Calu3 (cell line): ENCODE data around the gene TNRC6A. TPM values are rescaled to one million over a fixed set of nuclear protein-coding genes. Genes with fewer than 3 reads are reported as not detected.
"Not testable (repeated sequence)": the region's sequence is repeated elsewhere in the genome, so short reads cannot be mapped to it uniquely, and the experiment has no call there.

Experiments used
- BruUV-seq: library from RNA; stranded (reverse); fragments of 400-500 nt; replicated peaks from 2 replicates; lab custom pipeline; 2021; lab: Mats Ljungman, UMichigan
- CTCF ChIA-PET: fragments of 300-600 bp; sonication (Branson Sonifier 250); formaldehyde crosslinking; loops from one replicate; lab custom pipeline; 2022; ENCODE audit warnings: antibody characterized with exemption; lab: Charles Lee
- DNase-seq: peaks from one replicate; pipeline ENCODE4 v3.0.0; 2022
- H3K27ac Mint-ChIP-seq: one replicate; pipeline ENCODE4 v1.8.0; 2022; ENCODE audit warnings: mixed read lengths; ENCODE audit not compliant: unreplicated experiment
- H3K27me3 Mint-ChIP-seq: one replicate; pipeline ENCODE4 v1.8.0; 2022; ENCODE audit warnings: mixed read lengths; ENCODE audit not compliant: unreplicated experiment
- H3K36me3 Mint-ChIP-seq: one replicate; pipeline ENCODE4 v1.8.0; 2022; ENCODE audit warnings: mild to moderate bottlenecking, moderate library complexity, mixed read lengths; ENCODE audit not compliant: insufficient read depth, unreplicated experiment
- H3K4me1 Mint-ChIP-seq: one replicate; pipeline ENCODE4 v1.8.0; 2022; ENCODE audit warnings: mild to moderate bottlenecking, low read depth, mixed read lengths; ENCODE audit not compliant: unreplicated experiment
- H3K4me3 Mint-ChIP-seq: one replicate; pipeline ENCODE4 v1.8.0; 2022; ENCODE audit warnings: mild to moderate bottlenecking, low read depth, moderate library complexity, mixed read lengths; ENCODE audit not compliant: unreplicated experiment
- H3K9me3 Mint-ChIP-seq: one replicate; pipeline ENCODE4 v1.8.0; 2022; ENCODE audit warnings: low read depth, mixed read lengths; ENCODE audit not compliant: unreplicated experiment
- CTCF ChIP-seq: fragments of 200-600 bp; IDR thresholded peaks from one replicate; pipeline ENCODE4 v1.8.0; 2022; ENCODE audit warnings: antibody characterized with exemption; ENCODE audit not compliant: unreplicated experiment
- intact Hi-C: fragments of 100-400 bp; cut with micrococcal nuclease; formaldehyde crosslinking; loops from one replicate; pipeline ENCODE4 v1.10.0; 2022; ENCODE audit not compliant: unreplicated experiment
- total RNA-seq: library from RNA; stranded (reverse); gene quantifications from 2 replicates; pipeline ENCODE4 v1.2.3, GENCODE V29; 2022

Gene TNRC6A
- total RNA-seq, 1 experiment from 2014 or later: 60.1 TPM

GRCh38 chr16:24853830-24854229, 124.4 kb downstream of the TNRC6A start:
- H3K27ac Mint-ChIP-seq: no peak overlapping the region
- peaks cover 46% of the 10 kb centered on the region for H3K4me1 Mint-ChIP-seq
- H3K27me3 Mint-ChIP-seq: no peaks in the 10 kb centered on the region
- H3K4me3 Mint-ChIP-seq: peak overlapping the region; percentile 11
- peak; percentile 43 for DNase-seq
- CTCF ChIA-PET: interaction anchor here (0.6 kb wide), 1 partner anchor 53 kb away, joined by 3 read pairs; no protein-coding TSS in a partner anchor
- peaks cover 4% of the 10 kb centered on the region for H3K36me3 Mint-ChIP-seq
- no peak for TF ChIP-seq CTCF
- no TSS peak for BruUV-seq
- H3K9me3 Mint-ChIP-seq: no peaks in the 10 kb centered on the region
- intact Hi-C loops: no loop called here

- intact Hi-C loops: no loop called here
- H3K27ac Mint-ChIP-seq: no peak overlapping the region
- peaks cover 4% of the 10 kb centered on the region for H3K36me3 Mint-ChIP-seq
- H3K9me3 Mint-ChIP-seq: no peaks in the 10 kb centered on the region
- H3K4me3 Mint-ChIP-seq: peak overlapping the region; percentile 11
- CTCF ChIA-PET: no interaction called here
- BruUV-seq: no TSS peak
- H3K27me3 Mint-ChIP-seq: no peaks in the 10 kb centered on the region
- no peak for DNase-seq
- peaks cover 51% of the 10 kb centered on the region for H3K4me1 Mint-ChIP-seq
- TF ChIP-seq CTCF: no peak
Observed at GRCh38 chr16:24854607-24855171, 125.2 kb downstream of the TNRC6A start.

GRCh38 chr16:24855678-24856077, 126.2 kb downstream of the TNRC6A start:
- peaks cover 4% of the 10 kb centered on the region for H3K36me3 Mint-ChIP-seq
- no peaks in the 10 kb centered on the region for H3K27me3 Mint-ChIP-seq
- BruUV-seq: no TSS peak
- CTCF ChIA-PET: interaction anchor here (0.7 kb wide), 1 partner anchor 178 kb away, joined by 4 read pairs; no protein-coding TSS in a partner anchor
- no peak for TF ChIP-seq CTCF
- H3K4me3 Mint-ChIP-seq: no peak overlapping the region
- peaks cover 46% of the 10 kb centered on the region for H3K4me1 Mint-ChIP-seq
- no peaks in the 10 kb centered on the region for H3K9me3 Mint-ChIP-seq
- intact Hi-C loops: no loop called here
- no peak for DNase-seq
- no peak overlapping the region for H3K27ac Mint-ChIP-seq

GRCh38 chr16:24856871-24857270, 127.4 kb downstream of the TNRC6A start:
- H3K4me1 Mint-ChIP-seq: peaks cover 41% of the 10 kb centered on the region
- intact Hi-C loops, H3K27me3 Mint-ChIP-seq, H3K27ac Mint-ChIP-seq, H3K9me3 Mint-ChIP-seq, H3K36me3 Mint-ChIP-seq, BruUV-seq, H3K4me3 Mint-ChIP-seq, DNase-seq: not testable (repeated sequence)
- CTCF ChIA-PET: interaction anchor here (0.6 kb wide), 1 partner anchor 21 kb away, joined by 6 read pairs; no protein-coding TSS in a partner anchor
